COLO829 (cell line): ENCODE data around the gene NPHS1.

Source experiments
- DNase-seq: peaks from one replicate; pipeline ENCODE4 v3.0.0; 2012; ENCODE audit warnings: low spot score

The NPHS1 gene

GRCh38 chr19:35788205-35788960 is 63.9 kb downstream of the NPHS1 start:
- DNase-seq = no peak

- no peak for DNase-seq
Observed at GRCh38 chr19:35787227-35787799, 65.0 kb downstream of the NPHS1 start.

- DNase-seq = no peak
Observed at GRCh38 chr19:35786299-35787160, 65.8 kb downstream of the NPHS1 start.

GRCh38 chr19:35785339-35785627 is 67.0 kb downstream of the NPHS1 start:
- DNase-seq = no peak

- no peak for DNase-seq
Observed at GRCh38 chr19:35784503-35785338, 67.6 kb downstream of the NPHS1 start.

- DNase-seq = no peak
Observed at GRCh38 chr19:35783469-35784434, 68.6 kb downstream of the NPHS1 start.

GRCh38 chr19:35782589-35782988 is 69.7 kb downstream of the NPHS1 start:
- DNase-seq = no peak

GRCh38 chr19:35781650-35782049 is 70.7 kb downstream of the NPHS1 start:
- no peak for DNase-seq

- DNase-seq = no peak
Observed at GRCh38 chr19:35780717-35781116, 71.6 kb downstream of the NPHS1 start.

GRCh38 chr19:35780058-35780457 is 72.2 kb downstream of the NPHS1 start:
- DNase-seq = no peak

- no peak for DNase-seq
Observed at GRCh38 chr19:35779033-35779432, 73.3 kb downstream of the NPHS1 start.

- DNase-seq = no peak
Observed at GRCh38 chr19:35777961-35778360, 74.3 kb downstream of the NPHS1 start.

- DNase-seq = peak; percentile 44
Observed at GRCh38 chr19:35777086-35777841, 75.0 kb downstream of the NPHS1 start.

GRCh38 chr19:35776102-35776788 is 76.1 kb downstream of the NPHS1 start:
- DNase-seq = no peak
